K562 (cell line): Measurements from ENCODE around the gene ZC3H10. TPM values are rescaled to one million over a fixed set of nuclear protein-coding genes. Genes with fewer than 3 reads are reported as not detected.

Source experiments
- ADNP ChIP-seq: fragments of 200-800 bp; sonication (Bioruptor generic); IDR thresholded peaks from 2 replicates; pipeline ENCODE4 v1.6.1; 2016; ENCODE audit warnings: missing genetic modification characterization, missing compliant biosample characterization
- ATF1 ChIP-seq, 2 experiments: fragments of 450-650 bp in 1 of 2; IDR thresholded peaks; 2 replicates each; pipeline ENCODE4 v1.6.1; 2016; ENCODE audit warnings: missing compliant biosample characterization in 1 of 2, missing genetic modification characterization in 1 of 2
- ATF6 ChIP-seq: sonication (generic); formaldehyde crosslinking; IDR thresholded peaks from 2 replicates; pipeline ENCODE4 v1.4.0; 2020; ENCODE audit warnings: mild to moderate bottlenecking, missing genetic modification reagents
- CLOCK ChIP-seq: fragments of 250-450 bp; sonication (Bioruptor Pico); IDR thresholded peaks from 2 replicates; pipeline ENCODE4 v1.4.0; 2020; ENCODE audit warnings: mild to moderate bottlenecking, moderate library complexity, borderline replicate concordance
- EHMT2 ChIP-seq: fragments of 450-650 bp; IDR thresholded peaks from 2 replicates; pipeline ENCODE4 v1.6.1; 2018; ENCODE audit warnings: antibody characterized with exemption
- HCFC1 ChIP-seq: IDR thresholded peaks from 2 replicates; pipeline ENCODE4 v1.6.1; 2012; ENCODE audit warnings: low read depth, low read length, improper control_type of control experiment
- HDGF ChIP-seq: fragments of 450-650 bp; IDR thresholded peaks from 2 replicates; pipeline ENCODE4 v1.6.1; 2016
- JUN ChIP-seq, 2 experiments: sonication (generic) in 1 of 2; formaldehyde crosslinking in 1 of 2; IDR thresholded peaks; 2 replicates each; pipeline versions ENCODE4 v1.6.1 to v1.8.0; 2012 to 2022; ENCODE audit warnings: borderline replicate concordance in 2 of 2, mild to moderate bottlenecking in 2 of 2, improper control_type of control experiment in 1 of 2, low read depth in 1 of 2, low read length in 1 of 2, missing genetic modification reagents in 1 of 2
- KAT7 ChIP-seq: sonication (generic); formaldehyde crosslinking; IDR thresholded peaks from 2 replicates; pipeline ENCODE4 v1.8.0; 2022; ENCODE audit warnings: missing genetic modification reagents, mild to moderate bottlenecking, borderline replicate concordance
- LCOR ChIP-seq: sonication (generic); formaldehyde crosslinking; IDR thresholded peaks from 2 replicates; pipeline ENCODE4 v1.8.0; 2022; ENCODE audit warnings: mild to moderate bottlenecking, missing genetic modification reagents
- TAF9B ChIP-seq: fragments of 450-650 bp; IDR thresholded peaks from 2 replicates; pipeline ENCODE4 v1.6.1; 2018; ENCODE audit warnings: mild to moderate bottlenecking; ENCODE audit not compliant: partially characterized antibody
- TAL1 ChIP-seq: fragments of 450-650 bp; IDR thresholded peaks from 2 replicates; pipeline ENCODE4 v1.6.1; 2016; ENCODE audit warnings: mild to moderate bottlenecking
- TCFL5 ChIP-seq: fragments of 250-450 bp; sonication (Bioruptor Pico); conservative IDR thresholded peaks from 2 replicates; pipeline ENCODE4 v1.6.1; 2021; ENCODE audit warnings: mild to moderate bottlenecking, moderate library complexity, matching md5 sums
- TFAM ChIP-seq: fragments of 250-450 bp; sonication (Bioruptor Pico); conservative IDR thresholded peaks from 2 replicates; pipeline ENCODE4 v1.5.0; 2021; ENCODE audit warnings: mild to moderate bottlenecking, moderate library complexity
- THAP7 ChIP-seq: fragments of 250-450 bp; sonication (Bioruptor Pico); IDR thresholded peaks from 2 replicates; pipeline ENCODE4 v1.5.0; 2021
- XRCC5 ChIP-seq: fragments of 200-400 bp; formaldehyde crosslinking; IDR thresholded peaks from 2 replicates; pipeline ENCODE4 v1.6.1; 2017; ENCODE audit warnings: low read depth, mild to moderate bottlenecking, low read length
- ZNF12 ChIP-seq: sonication (generic); formaldehyde crosslinking; IDR thresholded peaks from 2 replicates; pipeline ENCODE4 v1.4.0; 2020; ENCODE audit warnings: mild to moderate bottlenecking, missing genetic modification reagents
- ZNF212 ChIP-seq: fragments of 450-650 bp; formaldehyde crosslinking; IDR thresholded peaks from 2 replicates; pipeline ENCODE4 v1.4.0; 2020; ENCODE audit warnings: mild to moderate bottlenecking
- ZNF347 ChIP-seq: fragments of 450-650 bp; formaldehyde crosslinking; IDR thresholded peaks from 2 replicates; pipeline ENCODE4 v1.4.0; 2020; ENCODE audit warnings: low read depth, mild to moderate bottlenecking, moderate library complexity
- ZNF695 ChIP-seq: fragments of 450-650 bp; formaldehyde crosslinking; IDR thresholded peaks from 2 replicates; pipeline ENCODE4 v1.4.0; 2020; ENCODE audit warnings: mild to moderate bottlenecking, moderate library complexity
- ZNF77 ChIP-seq: fragments of 250-450 bp; sonication (Bioruptor Pico); IDR thresholded peaks from 2 replicates; pipeline ENCODE4 v1.5.0; 2020
- polyA plus RNA-seq, 8 experiments: library from polyadenylated mRNA; depleted of rRNA in 4 of 8; stranded (reverse) in 5 of 8; unstranded in 3 of 8; fragments of >200 nt; fragmentation: Nextera tagmentation in 2 of 8; fragmentation: Illumina TruSeq in 1 of 8; extraction: Ambion mirVana in 2 of 8; extraction: Trizol in 1 of 8; gene quantifications; 2 replicates each; pipeline versions ENCODE4 v1.2.1 to v1.2.3, GENCODE V29; 2011 to 2014; ENCODE audit warnings: inconsistent platforms in 1 of 8, missing spikeins in 1 of 8
- total RNA-seq, 7 experiments: library from RNA; depleted of rRNA in 6 of 7; stranded (reverse); fragments of >200 nt in 6 of 7; fragmentation: Illumina TruSeq in 2 of 7; extraction: Trizol in 2 of 7; gene quantifications; 2 replicates each; pipeline versions ENCODE4 v1.2.1 to v1.2.3, GENCODE V29; 2011 to 2021; ENCODE audit warnings: low replicate concordance in 1 of 7
- TF ChIP-seq, protein P1 (sequence below): fragments of 450-650 bp; IDR thresholded peaks from 2 replicates; pipeline ENCODE4 v1.6.1; 2016; ENCODE audit warnings: missing biosample characterization, missing genetic modification characterization

The ZC3H10 gene
- total and polyA plus RNA-seq, 9 of the 15 experiments (the other 6 are each of a cell fraction or from before 2014, with no cell fraction given): 0.31 to 4.1 (median 1.6) TPM

- TF ChIP-seq CLOCK (CRISPR knock-in tag): no peak
- TF ChIP-seq HDGF: peak; percentile 95
- TF ChIP-seq HCFC1: peak; percentile 89
- TF ChIP-seq TFAM (CRISPR knock-in tag): no peak
- TF ChIP-seq, protein P1, sequence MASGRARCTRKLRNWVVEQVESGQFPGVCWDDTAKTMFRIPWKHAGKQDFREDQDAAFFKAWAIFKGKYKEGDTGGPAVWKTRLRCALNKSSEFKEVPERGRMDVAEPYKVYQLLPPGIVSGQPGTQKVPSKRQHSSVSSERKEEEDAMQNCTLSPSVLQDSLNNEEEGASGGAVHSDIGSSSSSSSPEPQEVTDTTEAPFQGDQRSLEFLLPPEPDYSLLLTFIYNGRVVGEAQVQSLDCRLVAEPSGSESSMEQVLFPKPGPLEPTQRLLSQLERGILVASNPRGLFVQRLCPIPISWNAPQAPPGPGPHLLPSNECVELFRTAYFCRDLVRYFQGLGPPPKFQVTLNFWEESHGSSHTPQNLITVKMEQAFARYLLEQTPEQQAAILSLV (tag): no peak
- TF ChIP-seq THAP7 (CRISPR knock-in tag): peak; percentile 70; the same call in 1 of the 2 replicates
- TF ChIP-seq LCOR (CRISPR knock-in tag): peak; percentile 99
- TF ChIP-seq ZNF12 (CRISPR knock-in tag): no peak
- peak; percentile 61; the same call in 1 of the 2 replicates for TF ChIP-seq JUN (IDR thresholded peaks at IDR 0.05; ENCODE audit: borderline replicate concordance, low read depth, low read length)
- TF ChIP-seq JUN (CRISPR knock-in tag; IDR thresholded peaks at IDR 0.05; ENCODE audit: borderline replicate concordance): no peak; the same call in 1 of the 2 replicates
- TF ChIP-seq ZNF347 (CRISPR knock-in tag): no peak
- TF ChIP-seq EHMT2: no peak
- no peak for TF ChIP-seq TAL1
- peak; percentile 99; the same call in 1 of the 2 replicates for TF ChIP-seq KAT7
- TF ChIP-seq ATF6 (CRISPR knock-in tag): no peak
- TF ChIP-seq TAF9B: peak; percentile 30
- TF ChIP-seq TCFL5 (CRISPR knock-in tag): no peak
- peak; percentile 74; the same call in 1 of the 2 replicates for TF ChIP-seq XRCC5
- TF ChIP-seq ATF1 (CRISPR knock-in tag; IDR thresholded peaks at IDR 0.05): peak; percentile 75
- peak; percentile 99 for TF ChIP-seq ATF1 (tag; IDR thresholded peaks at IDR 0.05)
- no peak for TF ChIP-seq ZNF212 (CRISPR knock-in tag)
- no peak for TF ChIP-seq ADNP
- 0 out of 2 replicates have a peak, but pooled peaks have one; percentile 40 for TF ChIP-seq ZNF695 (CRISPR knock-in tag)
- TF ChIP-seq ZNF77: no peak
These were observed at the start of gene ZC3H10 (continued) for GRCh38 chr12:56117778-56118687.
